Measurements from ENCODE around the gene PTF1A. TPM values are rescaled to one million over a fixed set of nuclear protein-coding genes. Genes with fewer than 3 reads are reported as not detected.

The PTF1A gene
- total RNA-seq, 1 donor from 2014 or later = not detected

DNA sequence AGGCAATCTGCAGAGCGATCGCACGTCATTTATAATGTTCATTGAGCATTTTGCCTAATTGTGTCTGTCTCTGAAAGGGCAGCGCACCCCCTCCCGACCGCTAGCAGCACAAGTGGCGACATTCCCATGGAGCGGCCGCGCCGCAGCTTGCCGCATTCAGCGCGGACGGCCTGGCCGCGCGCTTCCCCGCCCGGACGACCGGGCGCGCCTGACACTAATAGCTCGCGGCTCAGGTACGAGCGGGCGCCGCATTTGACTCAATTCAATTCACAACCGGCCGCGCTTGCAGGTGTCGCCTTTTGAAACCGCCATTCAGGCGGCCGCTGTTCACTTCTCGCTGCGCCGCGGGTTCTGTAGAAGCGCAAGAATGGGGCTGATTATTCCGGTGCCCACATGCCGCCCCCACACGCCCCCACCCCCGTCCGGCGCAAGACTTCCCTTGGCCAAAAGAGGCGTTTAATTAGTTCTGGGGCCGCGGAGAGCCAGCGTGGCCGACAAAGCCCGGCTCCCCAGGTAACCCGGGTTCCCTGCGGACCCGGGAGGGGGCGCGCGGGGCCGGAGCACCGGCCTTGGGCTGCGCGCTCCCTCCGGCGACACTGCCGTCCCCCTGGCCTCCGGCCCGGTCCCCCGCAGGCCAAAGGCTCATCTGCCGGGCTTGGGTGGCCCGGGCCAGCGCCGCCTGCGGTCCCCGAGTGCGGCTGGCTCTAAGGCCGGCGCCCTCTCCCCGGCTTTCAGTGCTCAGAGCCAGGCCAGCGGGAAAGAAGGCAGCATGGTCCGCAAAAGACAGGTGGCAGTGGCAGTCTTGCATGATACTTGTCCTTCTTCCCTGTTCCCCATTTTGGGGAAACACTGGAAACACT lies 18.7 kb upstream of the PTF1A start:
- Mint-ChIP-seq H3K27ac (no peak overlapping the region), H3K4me1 (no peaks in the 10 kb centered on the region), H3K36me3 (ENCODE audit: low read depth) (no peaks in the 10 kb centered on the region), H3K9me3 (no peaks in the 10 kb centered on the region), H3K4me3 (no peak overlapping the region), H3K27me3 (peaks cover 66% of the 10 kb centered on the region)
- ATAC-seq (ENCODE audit: low read depth) (no peak), DNase-seq (no peak)
- TF ChIP-seq, protein P1, sequence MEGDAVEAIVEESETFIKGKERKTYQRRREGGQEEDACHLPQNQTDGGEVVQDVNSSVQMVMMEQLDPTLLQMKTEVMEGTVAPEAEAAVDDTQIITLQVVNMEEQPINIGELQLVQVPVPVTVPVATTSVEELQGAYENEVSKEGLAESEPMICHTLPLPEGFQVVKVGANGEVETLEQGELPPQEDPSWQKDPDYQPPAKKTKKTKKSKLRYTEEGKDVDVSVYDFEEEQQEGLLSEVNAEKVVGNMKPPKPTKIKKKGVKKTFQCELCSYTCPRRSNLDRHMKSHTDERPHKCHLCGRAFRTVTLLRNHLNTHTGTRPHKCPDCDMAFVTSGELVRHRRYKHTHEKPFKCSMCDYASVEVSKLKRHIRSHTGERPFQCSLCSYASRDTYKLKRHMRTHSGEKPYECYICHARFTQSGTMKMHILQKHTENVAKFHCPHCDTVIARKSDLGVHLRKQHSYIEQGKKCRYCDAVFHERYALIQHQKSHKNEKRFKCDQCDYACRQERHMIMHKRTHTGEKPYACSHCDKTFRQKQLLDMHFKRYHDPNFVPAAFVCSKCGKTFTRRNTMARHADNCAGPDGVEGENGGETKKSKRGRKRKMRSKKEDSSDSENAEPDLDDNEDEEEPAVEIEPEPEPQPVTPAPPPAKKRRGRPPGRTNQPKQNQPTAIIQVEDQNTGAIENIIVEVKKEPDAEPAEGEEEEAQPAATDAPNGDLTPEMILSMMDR (IDR thresholded peaks at IDR 0.05) = no peak
- ChIA-PET CTCF (no interaction called here), POLR2A (no interaction called here)
- intact Hi-C loops (cut with micrococcal nuclease) = loop anchor here (5.0 kb wide), 1 partner anchor 1656 kb away; no protein-coding TSS in a partner anchor

DNA sequence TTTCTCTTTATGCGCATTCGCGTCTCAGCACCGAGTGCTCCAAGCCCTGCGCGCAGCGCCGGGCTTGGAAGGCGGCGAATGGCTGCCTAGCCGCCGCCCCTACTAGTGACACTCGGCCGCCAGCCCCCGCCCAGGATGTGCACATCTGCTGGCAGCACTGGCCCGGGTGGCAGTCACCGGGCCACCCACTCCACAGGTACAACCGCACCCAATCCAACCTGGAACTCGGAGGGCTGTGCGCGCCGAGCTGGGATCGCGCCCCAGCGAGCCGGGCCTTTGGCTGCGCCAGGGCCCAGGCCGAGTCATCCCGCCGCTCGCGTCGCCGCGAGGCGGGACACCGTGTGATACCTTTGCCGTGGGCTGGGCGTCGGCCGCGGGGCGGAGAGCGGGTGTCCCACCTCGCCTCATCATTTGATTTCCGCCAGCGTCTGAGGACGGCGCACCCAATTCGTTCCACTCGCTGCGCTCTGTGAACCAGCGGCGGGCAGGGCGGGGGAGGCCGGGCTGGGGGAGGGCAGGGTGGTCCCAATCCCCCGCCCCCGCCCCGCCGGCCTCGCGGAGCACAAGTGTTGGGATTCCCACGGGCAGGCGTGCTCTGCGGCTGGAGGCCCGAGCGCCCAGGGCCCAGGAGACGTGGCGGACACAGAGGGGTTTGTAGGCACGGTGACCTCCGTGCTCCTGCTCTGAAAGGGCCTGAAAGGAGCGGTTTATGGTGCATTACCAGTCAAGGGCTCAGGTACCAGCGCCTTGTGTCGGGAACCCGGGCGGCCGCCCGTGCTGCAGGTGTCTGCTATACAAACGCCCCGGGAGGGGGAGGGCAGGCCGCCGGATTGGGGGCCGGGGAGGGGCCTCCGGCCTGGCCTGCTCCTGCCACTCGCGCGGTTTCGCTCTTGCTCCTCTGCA lies 17.8 kb upstream of the PTF1A start:
- Mint-ChIP-seq H3K9me3 (no peaks in the 10 kb centered on the region), H3K27me3 (peaks cover 67% of the 10 kb centered on the region), H3K27ac (no peak overlapping the region), H3K4me1 (no peaks in the 10 kb centered on the region), H3K36me3 (ENCODE audit: low read depth) (no peaks in the 10 kb centered on the region), H3K4me3 (no peak overlapping the region)
- ChIA-PET POLR2A (no interaction called here), CTCF (no interaction called here)
- ATAC-seq (ENCODE audit: low read depth) (no peak), DNase-seq (no peak)
- TF ChIP-seq, protein P1 (IDR thresholded peaks at IDR 0.05) = no peak
- intact Hi-C loops (cut with micrococcal nuclease) = loop anchor here (5.0 kb wide), 1 partner anchor 1657 kb away; no protein-coding TSS in a partner anchor

DNA sequence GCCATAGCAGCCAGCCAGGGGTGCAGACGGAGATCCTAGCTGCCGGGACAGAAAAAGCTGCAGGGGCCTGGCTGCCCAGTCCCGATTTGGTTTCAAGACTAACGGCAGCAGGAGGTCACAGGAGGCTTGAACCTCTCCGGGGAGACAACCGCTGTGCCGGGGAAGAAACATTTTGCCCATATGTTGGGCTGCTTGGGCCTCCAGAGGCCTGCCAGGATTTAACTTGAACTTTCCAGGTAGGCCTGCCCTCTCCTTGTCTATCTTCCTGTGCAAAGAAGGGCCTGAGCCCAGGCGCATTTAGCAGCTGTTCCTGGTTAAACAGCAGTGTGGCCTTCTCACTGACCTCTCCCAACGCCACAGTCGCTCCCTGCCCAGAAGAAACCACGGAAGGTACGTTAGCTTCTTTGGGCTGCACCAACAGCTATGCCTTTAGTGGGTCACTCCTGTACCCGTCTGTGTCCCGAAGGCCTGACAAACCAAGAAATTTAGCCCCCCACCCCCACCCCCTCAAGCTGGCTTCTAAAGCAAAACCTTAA lies 17.1 kb upstream of the PTF1A start:
- Mint-ChIP-seq H3K4me3 (no peak overlapping the region), H3K36me3 (ENCODE audit: low read depth) (no peaks in the 10 kb centered on the region), H3K4me1 (no peaks in the 10 kb centered on the region), H3K9me3 (no peaks in the 10 kb centered on the region), H3K27me3 (peaks cover 65% of the 10 kb centered on the region), H3K27ac (no peak overlapping the region)
- POLR2A ChIA-PET = no interaction called here
- intact Hi-C loops (cut with micrococcal nuclease) = loop anchor here (5.0 kb wide), 1 partner anchor 1658 kb away; no protein-coding TSS in a partner anchor
- DNase-seq (no peak), ATAC-seq (ENCODE audit: low read depth) (no peak)
- TF ChIP-seq, protein P1 (IDR thresholded peaks at IDR 0.05) = no peak
- CTCF ChIA-PET = no interaction called here

DNA sequence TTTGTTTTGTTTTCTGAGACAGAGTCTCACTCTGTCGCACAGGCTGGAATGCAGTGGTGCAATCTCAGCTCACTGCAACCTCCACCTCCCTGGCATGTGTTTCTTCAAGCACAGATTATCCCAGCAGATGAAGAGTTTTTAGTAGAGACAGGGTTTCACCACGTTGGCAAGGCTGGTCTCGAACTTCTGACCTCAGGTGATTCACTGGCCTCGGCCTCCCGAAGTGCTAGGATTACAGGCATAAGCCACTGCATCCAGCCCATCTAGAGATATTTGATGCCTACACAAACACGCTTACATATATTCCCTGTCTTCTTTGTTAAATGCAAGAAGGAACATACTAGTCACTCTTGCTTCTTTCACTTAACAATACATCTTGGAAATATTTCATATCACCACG lies 5.9 kb upstream of the PTF1A start:
- Mint-ChIP-seq H3K4me1 (no peaks in the 10 kb centered on the region), H3K4me3 (no peak overlapping the region), H3K36me3 (ENCODE audit: low read depth) (no peaks in the 10 kb centered on the region), H3K27ac (no peak overlapping the region), H3K9me3 (no peaks in the 10 kb centered on the region), H3K27me3 (peaks cover 52% of the 10 kb centered on the region)
- DNase-seq (no peak), ATAC-seq (ENCODE audit: low read depth) (no peak)
- intact Hi-C loops (cut with micrococcal nuclease) = no loop called here
- TF ChIP-seq, protein P1 (IDR thresholded peaks at IDR 0.05) = no peak
- ChIA-PET CTCF (no interaction called here), POLR2A (no interaction called here)

DNA sequence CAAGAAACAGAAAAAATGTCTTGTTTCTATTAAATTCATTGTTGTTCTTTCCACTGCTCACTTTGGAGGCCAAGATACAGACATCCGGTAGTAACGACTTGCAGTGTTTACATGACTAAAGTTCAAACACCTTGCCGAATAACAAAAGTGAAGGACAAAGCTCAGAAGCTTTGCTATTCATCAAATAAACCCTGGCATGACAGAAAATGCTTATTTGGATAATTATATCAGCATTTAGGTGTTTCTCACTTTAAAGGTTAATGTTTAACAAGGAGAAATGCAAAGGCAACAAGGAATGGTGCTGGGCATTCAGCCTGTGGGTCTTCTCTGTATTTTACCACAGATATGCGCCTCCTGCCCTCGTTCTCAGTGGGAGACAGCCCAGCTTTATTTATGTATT lies 5.4 kb upstream of the PTF1A start:
- no peak for DNase-seq
- H3K9me3 Mint-ChIP-seq = no peaks in the 10 kb centered on the region
- H3K27me3 Mint-ChIP-seq = peaks cover 52% of the 10 kb centered on the region
- ChIA-PET CTCF (no interaction called here), POLR2A (no interaction called here)
- ATAC-seq (ENCODE audit: low read depth) = no peak
- no peaks in the 10 kb centered on the region for H3K4me1 Mint-ChIP-seq
- H3K36me3 Mint-ChIP-seq (ENCODE audit: low read depth) = no peaks in the 10 kb centered on the region
- H3K4me3 Mint-ChIP-seq = no peak overlapping the region
- intact Hi-C loops (cut with micrococcal nuclease) = no loop called here
- TF ChIP-seq, protein P1 (IDR thresholded peaks at IDR 0.05) = no peak
- no peak overlapping the region for H3K27ac Mint-ChIP-seq
